NK-92 (cell line): ENCODE data around the gene TNNC1.

Experiments
- DNase-seq: peaks from one replicate; lab custom pipeline; 2025; ENCODE audit not compliant: unreplicated experiment; lab: John Stamatoyannopoulos, UW

The TNNC1 gene

GRCh38 chr3:52453496-52454249 lies at the start of gene TNNC1:
Gene TNNC1, minus strand, starts transcription at chr3:52454041. Its CDS starts 26 bp downstream, at chr3:52454015.
- no peak for DNase-seq

GRCh38 chr3:52502808-52503350 lies 49.0 kb upstream of the TNNC1 start:
- no peak for DNase-seq

GRCh38 chr3:52502001-52502400 lies 48.2 kb upstream of the TNNC1 start:
- DNase-seq, result no peak

GRCh38 chr3:52501046-52501445 lies 47.2 kb upstream of the TNNC1 start:
- DNase-seq, result no peak

GRCh38 chr3:52498137-52499054 lies 44.6 kb upstream of the TNNC1 start:
- DNase-seq, result no peak

GRCh38 chr3:52495777-52496602 lies 42.1 kb upstream of the TNNC1 start:
- no peak for DNase-seq

- DNase-seq, result no peak
These were observed 41.1 kb upstream of the TNNC1 start, which contains the start of gene STAB1 for GRCh38 chr3:52494886-52495495. Gene STAB1, plus strand, starts transcription at chr3:52495338. Its CDS starts 76 bp downstream, at chr3:52495414.

- DNase-seq, result no peak
These were observed 40.6 kb upstream of the TNNC1 start for GRCh38 chr3:52494445-52494844.

- DNase-seq, result no peak
These were observed 39.6 kb upstream of the TNNC1 start for GRCh38 chr3:52493232-52494017.

- no peak for DNase-seq
These were observed 38.2 kb upstream of the TNNC1 start for GRCh38 chr3:52492059-52492458.

GRCh38 chr3:52490939-52491526 lies 37.2 kb upstream of the TNNC1 start:
- DNase-seq, result no peak

- DNase-seq, result no peak
These were observed 36.4 kb upstream of the TNNC1 start for GRCh38 chr3:52490035-52490938.

GRCh38 chr3:52489453-52489852 lies 35.6 kb upstream of the TNNC1 start:
- DNase-seq, result no peak

- no peak for DNase-seq
These were observed 34.9 kb upstream of the TNNC1 start for GRCh38 chr3:52488746-52489145.

- no peak for DNase-seq
These were observed 34.2 kb upstream of the TNNC1 start for GRCh38 chr3:52487788-52488691.

- DNase-seq, result no peak
These were observed 33.4 kb upstream of the TNNC1 start for GRCh38 chr3:52487050-52487787.
